Measurements from ENCODE around the gene FBXW11.

Gene FBXW11

GRCh38 chr5:171841984-171842776 lies 164.3 kb downstream of the FBXW11 start:
- DNase-seq (ENCODE audit: low spot score): no peak

GRCh38 chr5:171840711-171841522 lies 165.5 kb downstream of the FBXW11 start:
- DNase-seq (ENCODE audit: low spot score): no peak

- no peak for DNase-seq (ENCODE audit: low spot score)
Measured at GRCh38 chr5:171840066-171840465, 166.4 kb downstream of the FBXW11 start.

GRCh38 chr5:171839112-171839511 lies 167.3 kb downstream of the FBXW11 start:
- DNase-seq (ENCODE audit: low spot score): no peak

- DNase-seq (ENCODE audit: low spot score): no peak
Measured at GRCh38 chr5:171838066-171838465, 168.4 kb downstream of the FBXW11 start.

GRCh38 chr5:171837522-171837921 lies 168.9 kb downstream of the FBXW11 start:
- no peak for DNase-seq (ENCODE audit: low spot score)

GRCh38 chr5:171835066-171835465 lies 171.4 kb downstream of the FBXW11 start:
- DNase-seq (ENCODE audit: low spot score): no peak

GRCh38 chr5:171834461-171834860 lies 172.0 kb downstream of the FBXW11 start:
- DNase-seq (ENCODE audit: low spot score): no peak

- DNase-seq (ENCODE audit: low spot score): no peak
Measured at GRCh38 chr5:171832775-171833174, 173.7 kb downstream of the FBXW11 start.

- no peak for DNase-seq (ENCODE audit: low spot score)
Measured at GRCh38 chr5:171830686-171831085, 175.8 kb downstream of the FBXW11 start.

GRCh38 chr5:171827162-171827561 lies 179.3 kb downstream of the FBXW11 start:
- no peak for DNase-seq (ENCODE audit: low spot score)

GRCh38 chr5:171826132-171826531 lies 180.3 kb downstream of the FBXW11 start:
- no peak for DNase-seq (ENCODE audit: low spot score)

- no peak for DNase-seq (ENCODE audit: low spot score)
Measured at GRCh38 chr5:171825051-171825450, 181.4 kb downstream of the FBXW11 start.

GRCh38 chr5:171823269-171823668 lies 183.2 kb downstream of the FBXW11 start:
- DNase-seq (ENCODE audit: low spot score): no peak

- DNase-seq (ENCODE audit: low spot score): no peak
Measured at GRCh38 chr5:171821286-171821685, 185.2 kb downstream of the FBXW11 start.

- no peak for DNase-seq (ENCODE audit: low spot score)
Measured at GRCh38 chr5:171820561-171820960, 185.9 kb downstream of the FBXW11 start.

GRCh38 chr5:171816666-171817065 lies 189.8 kb downstream of the FBXW11 start:
- DNase-seq (ENCODE audit: low spot score): no peak

- no peak for DNase-seq (ENCODE audit: low spot score)
Measured at GRCh38 chr5:171813813-171814490, 192.5 kb downstream of the FBXW11 start.

GRCh38 chr5:171813270-171813669 lies 193.2 kb downstream of the FBXW11 start:
- DNase-seq (ENCODE audit: low spot score): no peak

All from pons (tissue), 1 donor.